Measurements from ENCODE around the gene MTMR3.

MTMR3 gene

GRCh38 chr22:29871684-29872083, 11.3 kb upstream of the MTMR3 start:
- Histone ChIP-seq H3K4me1 (ENCODE audit: control insufficient read depth in 1 of 2, insufficient read depth in 2 of 2, low read length in 2 of 2) (peaks cover 0 to 3% of the 10 kb centered on the region in 2 donors), H3K9me3 (ENCODE audit: control insufficient read depth in 1 of 2, low read length in 2 of 2) (no peaks in the 10 kb centered on the region), H3K4me3 (ENCODE audit: low read depth in 1 of 2, low read length in 2 of 2) (no peak overlapping the region), H3K27ac (ENCODE audit: low read length) (no peak overlapping the region), H3K36me3 (ENCODE audit: control insufficient read depth in 1 of 2, insufficient read depth in 2 of 2, low read length in 2 of 2) (no peaks in the 10 kb centered on the region), H3K27me3 (ENCODE audit: low read depth, low read length) (no peaks in the 10 kb centered on the region)

DNA sequence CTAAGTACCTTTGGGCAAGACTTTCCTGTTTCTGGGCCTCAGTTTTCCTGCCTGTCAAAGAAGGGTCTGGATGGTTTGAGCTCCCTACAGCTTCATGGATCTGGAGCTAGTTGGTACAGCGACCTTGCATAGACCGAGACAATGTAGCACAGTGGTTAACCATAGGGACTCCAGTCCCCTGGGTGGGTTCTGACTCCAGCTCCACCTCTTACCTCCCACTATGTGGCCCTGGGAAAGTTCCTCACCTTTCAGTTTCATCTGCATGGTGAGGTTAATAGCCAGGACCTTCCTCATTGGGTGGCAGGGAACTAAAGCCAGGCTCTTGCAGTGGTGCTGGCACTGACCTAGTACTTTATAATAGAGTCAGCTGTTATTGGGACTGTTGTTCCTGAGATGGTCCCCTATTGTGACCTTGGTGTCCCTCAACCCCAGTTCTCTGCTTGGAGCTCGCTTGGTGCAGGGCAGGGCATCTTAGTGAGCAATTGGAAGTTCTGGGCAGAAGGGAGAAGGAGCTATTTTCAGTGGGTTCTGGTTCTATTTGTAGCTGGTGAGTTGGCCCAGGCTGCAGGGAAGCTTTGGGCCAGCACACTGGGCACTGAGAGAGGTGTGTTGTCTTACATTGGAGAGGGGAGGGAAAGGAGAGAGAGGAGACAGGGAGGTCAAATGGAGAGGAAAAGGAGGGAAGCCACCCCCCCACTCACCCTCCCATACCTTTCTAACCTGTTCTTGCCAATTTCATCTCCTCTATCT, 10.7 kb upstream of the MTMR3 start:
- no peak overlapping the region for H3K27ac ChIP-seq (ENCODE audit: low read length)
- H3K4me1 ChIP-seq (ENCODE audit: control insufficient read depth in 1 of 2, insufficient read depth in 2 of 2, low read length in 2 of 2), result peaks cover 0 to 3% of the 10 kb centered on the region in 2 donors
- H3K36me3 ChIP-seq (ENCODE audit: control insufficient read depth in 1 of 2, insufficient read depth in 2 of 2, low read length in 2 of 2), result no peaks in the 10 kb centered on the region
- no peaks in the 10 kb centered on the region for H3K27me3 ChIP-seq (ENCODE audit: low read depth, low read length)
- no peak overlapping the region for H3K4me3 ChIP-seq (ENCODE audit: low read depth in 1 of 2, low read length in 2 of 2)
- H3K9me3 ChIP-seq (ENCODE audit: control insufficient read depth in 1 of 2, low read length in 2 of 2), result no peaks in the 10 kb centered on the region

DNA sequence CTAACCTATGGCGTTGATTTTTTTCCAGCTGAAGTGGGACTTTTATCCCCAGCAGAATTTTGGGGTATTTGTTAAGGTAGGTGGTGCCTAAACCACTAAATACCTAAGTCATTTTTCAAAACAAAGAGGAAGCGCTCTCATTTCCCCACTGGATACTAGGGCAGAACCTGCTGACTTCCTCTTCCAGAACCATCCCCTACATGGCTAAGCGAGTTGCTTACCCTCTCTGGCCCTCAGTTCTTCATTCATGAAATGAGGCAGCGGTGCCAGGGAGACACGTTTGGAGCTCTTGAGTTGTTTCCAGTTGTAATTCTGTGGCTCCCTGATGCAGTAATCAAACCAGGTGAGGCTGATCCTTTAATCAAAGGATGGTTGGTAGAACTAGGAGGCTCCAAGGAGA, 10.0 kb upstream of the MTMR3 start:
- Histone ChIP-seq H3K27ac (ENCODE audit: low read length) (no peak overlapping the region), H3K9me3 (ENCODE audit: control insufficient read depth in 1 of 2, low read length in 2 of 2) (no peaks in the 10 kb centered on the region), H3K27me3 (ENCODE audit: low read depth, low read length) (no peaks in the 10 kb centered on the region), H3K4me3 (ENCODE audit: low read depth in 1 of 2, low read length in 2 of 2) (no peak overlapping the region), H3K36me3 (ENCODE audit: control insufficient read depth in 1 of 2, insufficient read depth in 2 of 2, low read length in 2 of 2) (no peaks in the 10 kb centered on the region), H3K4me1 (ENCODE audit: control insufficient read depth in 1 of 2, insufficient read depth in 2 of 2, low read length in 2 of 2) (peaks cover 0 to 3% of the 10 kb centered on the region in 2 donors)

- H3K27ac ChIP-seq (ENCODE audit: low read length), result no peak overlapping the region
- no peaks in the 10 kb centered on the region for H3K27me3 ChIP-seq (ENCODE audit: low read depth, low read length)
- H3K9me3 ChIP-seq (ENCODE audit: control insufficient read depth in 1 of 2, low read length in 2 of 2), result no peaks in the 10 kb centered on the region
- no peak overlapping the region for H3K4me3 ChIP-seq (ENCODE audit: low read depth in 1 of 2, low read length in 2 of 2)
- no peaks in the 10 kb centered on the region for H3K36me3 ChIP-seq (ENCODE audit: control insufficient read depth in 1 of 2, insufficient read depth in 2 of 2, low read length in 2 of 2)
- peaks cover 0 to 3% of the 10 kb centered on the region in 2 donors for H3K4me1 ChIP-seq (ENCODE audit: control insufficient read depth in 1 of 2, insufficient read depth in 2 of 2, low read length in 2 of 2)
Measured at GRCh38 chr22:29873943-29874342, 9.0 kb upstream of the MTMR3 start.

GRCh38 chr22:29877620-29878019, 5.4 kb upstream of the MTMR3 start:
- Histone ChIP-seq H3K4me1 (ENCODE audit: control insufficient read depth in 1 of 2, insufficient read depth in 2 of 2, low read length in 2 of 2) (no peaks in the 10 kb centered on the region), H3K36me3 (ENCODE audit: control insufficient read depth in 1 of 2, insufficient read depth in 2 of 2, low read length in 2 of 2) (no peaks in the 10 kb centered on the region), H3K27ac (ENCODE audit: low read length) (no peak overlapping the region), H3K9me3 (ENCODE audit: control insufficient read depth in 1 of 2, low read length in 2 of 2) (no peaks in the 10 kb centered on the region), H3K4me3 (ENCODE audit: low read depth in 1 of 2, low read length in 2 of 2) (no peak overlapping the region), H3K27me3 (ENCODE audit: low read depth, low read length) (no peaks in the 10 kb centered on the region)

DNA sequence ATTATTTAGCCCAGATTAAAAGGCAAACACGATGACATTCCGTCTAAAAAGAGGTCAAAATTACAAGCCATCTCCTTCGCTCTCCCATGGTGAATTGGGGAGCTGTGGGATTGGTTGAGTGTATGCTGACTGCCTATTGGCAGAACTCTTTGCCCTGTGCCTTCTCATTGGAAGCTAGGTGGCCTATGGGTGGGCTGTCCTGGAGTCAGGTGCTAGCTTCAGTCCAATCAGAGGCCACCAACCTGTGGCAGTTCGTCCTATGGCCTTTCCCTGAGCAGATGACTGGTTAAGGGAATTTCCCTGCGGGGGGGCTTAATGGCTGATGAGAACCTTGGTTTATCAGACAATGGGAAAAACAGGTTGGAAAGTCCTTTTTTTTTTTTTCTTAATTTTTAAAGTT, 3.2 kb upstream of the MTMR3 start:
- Histone ChIP-seq H3K27ac (ENCODE audit: low read length) (no peak overlapping the region), H3K36me3 (ENCODE audit: control insufficient read depth in 1 of 2, insufficient read depth in 2 of 2, low read length in 2 of 2) (no peaks in the 10 kb centered on the region)

GRCh38 chr22:29882716-29883044, 294 bp upstream of the MTMR3 start:
- peaks cover 4 to 35% of the 10 kb centered on the region in 2 donors for H3K4me1 ChIP-seq (ENCODE audit: control insufficient read depth in 1 of 2, insufficient read depth in 2 of 2, low read length in 2 of 2)
- no peaks in the 10 kb centered on the region for H3K27me3 ChIP-seq (ENCODE audit: low read depth, low read length)
- H3K27ac ChIP-seq (ENCODE audit: low read length), result no peak overlapping the region
- H3K9me3 ChIP-seq (ENCODE audit: control insufficient read depth in 1 of 2, low read length in 2 of 2), result no peaks in the 10 kb centered on the region
- peak overlapping the region in 1 of 2 donors; percentile 94 for H3K4me3 ChIP-seq (ENCODE audit: low read depth in 1 of 2, low read length in 2 of 2)
- H3K36me3 ChIP-seq (ENCODE audit: control insufficient read depth in 1 of 2, insufficient read depth in 2 of 2, low read length in 2 of 2), result no peaks in the 10 kb centered on the region

More for the DNA sequence above, 3.2 kb upstream of the MTMR3 start:
- Histone ChIP-seq H3K4me3 (ENCODE audit: low read depth in 1 of 2, low read length in 2 of 2) (no peak overlapping the region), H3K9me3 (ENCODE audit: control insufficient read depth in 1 of 2, low read length in 2 of 2) (no peaks in the 10 kb centered on the region), H3K4me1 (ENCODE audit: control insufficient read depth in 1 of 2, insufficient read depth in 2 of 2, low read length in 2 of 2) (peaks cover 0 to 10% of the 10 kb centered on the region in 2 donors), H3K27me3 (ENCODE audit: low read depth, low read length) (no peaks in the 10 kb centered on the region)

- no peaks in the 10 kb centered on the region for H3K27me3 ChIP-seq (ENCODE audit: low read depth, low read length)
- H3K36me3 ChIP-seq (ENCODE audit: control insufficient read depth in 1 of 2, insufficient read depth in 2 of 2, low read length in 2 of 2), result no peaks in the 10 kb centered on the region
- peaks cover 4 to 37% of the 10 kb centered on the region in 2 donors for H3K4me1 ChIP-seq (ENCODE audit: control insufficient read depth in 1 of 2, insufficient read depth in 2 of 2, low read length in 2 of 2)
- peak overlapping the region; percentile 75 for H3K27ac ChIP-seq (ENCODE audit: low read length)
- peak overlapping the region; percentile 84 to 94 for H3K4me3 ChIP-seq (ENCODE audit: low read depth in 1 of 2, low read length in 2 of 2)
- no peaks in the 10 kb centered on the region for H3K9me3 ChIP-seq (ENCODE audit: control insufficient read depth in 1 of 2, low read length in 2 of 2)
Measured at GRCh38 chr22:29883775-29884097, 762 bp downstream of the MTMR3 start.

- Histone ChIP-seq H3K4me1 (ENCODE audit: control insufficient read depth in 1 of 2, insufficient read depth in 2 of 2, low read length in 2 of 2) (peaks cover 4 to 37% of the 10 kb centered on the region in 2 donors), H3K27ac (ENCODE audit: low read length) (no peak overlapping the region), H3K27me3 (ENCODE audit: low read depth, low read length) (no peaks in the 10 kb centered on the region), H3K36me3 (ENCODE audit: control insufficient read depth in 1 of 2, insufficient read depth in 2 of 2, low read length in 2 of 2) (no peaks in the 10 kb centered on the region), H3K9me3 (ENCODE audit: control insufficient read depth in 1 of 2, low read length in 2 of 2) (no peaks in the 10 kb centered on the region), H3K4me3 (ENCODE audit: low read depth in 1 of 2, low read length in 2 of 2) (no peak overlapping the region)
Measured at GRCh38 chr22:29885610-29886009, 2.6 kb downstream of the MTMR3 start.

DNA sequence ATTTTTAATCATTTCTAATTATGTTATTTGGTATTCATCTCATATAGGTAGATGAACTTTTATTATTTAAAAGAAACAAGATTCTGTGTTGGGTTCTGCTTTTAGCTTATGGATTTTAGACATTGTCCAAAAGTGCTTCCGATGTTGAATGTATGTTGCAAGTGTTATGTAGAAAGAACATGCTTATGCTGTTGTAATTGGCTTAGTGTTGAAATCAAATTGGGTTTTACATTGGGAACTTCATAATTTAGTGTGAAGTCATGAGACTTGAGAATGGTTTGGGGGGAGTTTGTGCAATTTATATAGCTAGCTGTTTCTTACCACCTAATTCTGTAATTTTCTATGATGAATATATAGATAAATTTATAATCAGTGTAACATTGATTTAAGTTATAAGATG, 3.6 kb downstream of the MTMR3 start:
- H3K27ac ChIP-seq (ENCODE audit: low read length), result no peak overlapping the region
- no peaks in the 10 kb centered on the region for H3K36me3 ChIP-seq (ENCODE audit: control insufficient read depth in 1 of 2, insufficient read depth in 2 of 2, low read length in 2 of 2)
- H3K27me3 ChIP-seq (ENCODE audit: low read depth, low read length), result no peaks in the 10 kb centered on the region
- no peak overlapping the region for H3K4me3 ChIP-seq (ENCODE audit: low read depth in 1 of 2, low read length in 2 of 2)
- no peaks in the 10 kb centered on the region for H3K9me3 ChIP-seq (ENCODE audit: control insufficient read depth in 1 of 2, low read length in 2 of 2)
- H3K4me1 ChIP-seq (ENCODE audit: control insufficient read depth in 1 of 2, insufficient read depth in 2 of 2, low read length in 2 of 2), result peaks cover 4 to 37% of the 10 kb centered on the region in 2 donors

- H3K4me1 ChIP-seq (ENCODE audit: control insufficient read depth in 1 of 2, insufficient read depth in 2 of 2, low read length in 2 of 2), result peaks cover 4 to 37% of the 10 kb centered on the region in 2 donors
- no peak overlapping the region for H3K27ac ChIP-seq (ENCODE audit: low read length)
- H3K27me3 ChIP-seq (ENCODE audit: low read depth, low read length), result no peaks in the 10 kb centered on the region
Measured at GRCh38 chr22:29887358-29887757, 4.4 kb downstream of the MTMR3 start.

GRCh38 chr22:29890760-29891159, 7.8 kb downstream of the MTMR3 start:
- Histone ChIP-seq H3K9me3 (ENCODE audit: control insufficient read depth in 1 of 2, low read length in 2 of 2) (no peaks in the 10 kb centered on the region), H3K4me3 (ENCODE audit: low read depth in 1 of 2, low read length in 2 of 2) (no peak overlapping the region), H3K4me1 (ENCODE audit: control insufficient read depth in 1 of 2, insufficient read depth in 2 of 2, low read length in 2 of 2) (peaks cover 0 to 23% of the 10 kb centered on the region in 2 donors), H3K27ac (ENCODE audit: low read length) (no peak overlapping the region), H3K36me3 (ENCODE audit: control insufficient read depth in 1 of 2, insufficient read depth in 2 of 2, low read length in 2 of 2) (no peaks in the 10 kb centered on the region), H3K27me3 (ENCODE audit: low read depth, low read length) (no peaks in the 10 kb centered on the region)

More at GRCh38 chr22:29887358-29887757, 4.4 kb downstream of the MTMR3 start:
- Histone ChIP-seq H3K36me3 (ENCODE audit: control insufficient read depth in 1 of 2, insufficient read depth in 2 of 2, low read length in 2 of 2) (no peaks in the 10 kb centered on the region), H3K9me3 (ENCODE audit: control insufficient read depth in 1 of 2, low read length in 2 of 2) (no peaks in the 10 kb centered on the region), H3K4me3 (ENCODE audit: low read depth in 1 of 2, low read length in 2 of 2) (no peak overlapping the region)
